HCT116 (cell line): ENCODE measurements around the gene MAP2K5. TPM values are rescaled to one million over a fixed set of nuclear protein-coding genes. Genes with fewer than 3 reads are reported as not detected.

Experiments used
- ATAC-seq: fragments of 200-7000 bp; cut with Tn5 transposase; 2 replicates; pipeline ENCODE4 v1.9.1; 2020; ENCODE audit warnings: mild to moderate bottlenecking, moderate library complexity
- BruUV-seq: library from RNA; stranded (reverse); fragments of 400-500 nt; replicated peaks from 2 replicates; lab custom pipeline; 2021; lab: Mats Ljungman, UMichigan
- CTCF ChIA-PET: fragments of 300-600 bp; sonication (Branson Sonifier 250); formaldehyde crosslinking; loops from one replicate; lab custom pipeline; 2021; ENCODE audit warnings: antibody characterized with exemption; lab: Charles Lee
- POLR2A ChIA-PET: fragments of 300-600, 350-600 bp; sonication (Branson Sonifier 250); formaldehyde crosslinking; loops from one replicate; lab custom pipeline; 2021; ENCODE audit warnings: antibody characterized with exemption; lab: Charles Lee
- RAD21 ChIA-PET, 2 experiments: fragments of 300-600 bp; sonication (Branson Sonifier 250); formaldehyde crosslinking; loops; one replicate each; lab custom pipeline; 2023; ENCODE audit warnings: low total read pairs in 2 of 2; ENCODE audit not compliant: uncharacterized antibody in 2 of 2, unreplicated experiment in 2 of 2, low non-redundant PET in 1 of 2; lab: Charles Lee
- DNase-seq: peaks from one replicate; pipeline ENCODE4 v3.0.0-alpha.2; 2010; ENCODE audit warnings: low read depth, low spot score
- H2AFZ ChIP-seq: fragments of 200-600 bp; shearing (Covaris generic), sonication (generic); 2 replicates; pipeline ENCODE4 v1.6.1; 2017; ENCODE audit warnings: low read depth, mixed run types, mixed read lengths, antibody characterized with exemption, low read length; ENCODE audit not compliant: poor library complexity, severe bottlenecking
- H3K27ac ChIP-seq: 2 replicates; pipeline ENCODE4 v1.5.1; 2012; ENCODE audit warnings: low read depth, low read length
- H3K27me3 ChIP-seq: fragments of 200-600 bp; sonication (generic); 2 replicates; pipeline ENCODE4 v1.6.1; 2016; ENCODE audit warnings: mixed run types, low read length, mixed read lengths; ENCODE audit not compliant: insufficient read depth
- H3K36me3 ChIP-seq, 2 experiments: fragments of 200-500 bp in 1 of 2; fragments of 200-600 bp in 1 of 2; sonication (Bioruptor generic) in 1 of 2; sonication (generic) in 1 of 2; 2 replicates each; pipeline versions ENCODE4 v1.5.1 to v1.6.1; 2014 to 2016; ENCODE audit warnings: low read length in 2 of 2, inconsistent platforms in 1 of 2, mixed read lengths in 1 of 2, mixed run types in 1 of 2; ENCODE audit not compliant: insufficient read depth in 2 of 2, control insufficient read depth in 1 of 2
- H3K4me1 ChIP-seq, 2 experiments: fragments of 200-600 bp in 1 of 2; sonication (generic) in 1 of 2; 2 replicates each; pipeline versions ENCODE4 v1.5.1 to v1.6.1; 2012 to 2017; ENCODE audit warnings: low read length in 2 of 2, inconsistent platforms in 1 of 2, mild to moderate bottlenecking in 1 of 2, mixed read lengths in 1 of 2, mixed run types in 1 of 2, moderate library complexity in 1 of 2; ENCODE audit not compliant: insufficient read depth in 2 of 2, control insufficient read depth in 1 of 2
- H3K4me2 ChIP-seq: fragments of 200-600 bp; sonication (generic); 2 replicates; pipeline ENCODE4 v1.6.1; 2017; ENCODE audit warnings: mixed run types, low read length, mixed read lengths
- H3K4me3 ChIP-seq, 2 experiments: fragments of 200-600 bp in 1 of 2; sonication (generic) in 1 of 2; replicated peaks in 1 of 2; 2 replicates each; pipeline ENCODE4 v1.5.1; 2011 to 2016; ENCODE audit warnings: low read length in 2 of 2, control low read depth in 1 of 2, low read depth in 1 of 2, mild to moderate bottlenecking in 1 of 2, mixed read lengths in 1 of 2, mixed run types in 1 of 2
- H3K79me2 ChIP-seq: fragments of 200-600 bp; sonication (generic); 2 replicates; pipeline ENCODE4 v1.6.1; 2017; ENCODE audit warnings: mild to moderate bottlenecking, mixed run types, low read length, moderate library complexity, mixed read lengths; ENCODE audit not compliant: insufficient read depth
- H3K9ac ChIP-seq: fragments of 200-600 bp; sonication (generic); 2 replicates; pipeline ENCODE4 v1.6.1; 2016; ENCODE audit warnings: low read length, mixed read lengths
- H3K9me2 ChIP-seq: fragments of 200-600 bp; sonication (generic), shearing (Covaris generic); 2 replicates; pipeline ENCODE4 v1.6.1; 2017; ENCODE audit warnings: mixed run types, mild to moderate bottlenecking, moderate library complexity; ENCODE audit not compliant: insufficient read depth
- H3K9me3 ChIP-seq, 2 experiments: fragments of 200-500 bp in 1 of 2; fragments of 200-600 bp in 1 of 2; sonication (Bioruptor generic) in 1 of 2; sonication (generic) in 1 of 2; 2 replicates each; pipeline ENCODE4 v1.6.1; 2014 to 2017; ENCODE audit warnings: low read length in 2 of 2, mixed read lengths in 2 of 2, inconsistent platforms in 1 of 2, low read depth in 1 of 2, mild to moderate bottlenecking in 1 of 2, mixed run types in 1 of 2, moderate library complexity in 1 of 2; ENCODE audit not compliant: control insufficient read depth in 1 of 2, insufficient read depth in 1 of 2
- H4K20me1 ChIP-seq: fragments of 200-600 bp; sonication (generic), shearing (Covaris generic); 2 replicates; pipeline ENCODE4 v1.6.1; 2017; ENCODE audit warnings: mixed run types, mild to moderate bottlenecking, moderate library complexity; ENCODE audit not compliant: insufficient read depth
- CEBPB ChIP-seq: IDR thresholded peaks from 2 replicates; pipeline ENCODE4 v1.6.1; 2012; ENCODE audit warnings: low read depth
- EGR1 ChIP-seq: IDR thresholded peaks from 2 replicates; pipeline ENCODE4 v1.6.1; 2012; ENCODE audit warnings: low read depth
- ELF1 ChIP-seq: IDR thresholded peaks from 2 replicates; pipeline ENCODE4 v1.6.1; 2012; ENCODE audit warnings: low read depth, borderline replicate concordance
- EZH2 ChIP-seq: fragments of 200-600 bp; sonication (generic); IDR thresholded peaks from 2 replicates; pipeline ENCODE4 v1.6.1; 2017; ENCODE audit warnings: antibody characterized with exemption, mixed run types
- EZH2phosphoT487 ChIP-seq: fragments of 200-600 bp; IDR thresholded peaks from 2 replicates; pipeline ENCODE4 v1.6.1; 2018; ENCODE audit warnings: antibody characterized with exemption, borderline replicate concordance
- FOSL1 ChIP-seq: IDR thresholded peaks from 2 replicates; pipeline ENCODE4 v1.6.1; 2012; ENCODE audit warnings: low read depth
- JUND ChIP-seq: IDR thresholded peaks from 2 replicates; pipeline ENCODE4 v1.6.1; 2012
- POLR2A ChIP-seq: IDR thresholded peaks from 2 replicates; pipeline ENCODE4 v1.7.0; 2011; ENCODE audit warnings: borderline replicate concordance; ENCODE audit not compliant: insufficient read depth, insufficient read length; ENCODE audit errors: extremely low read depth
- POLR2AphosphoS5 ChIP-seq: IDR thresholded peaks from 2 replicates; pipeline ENCODE4 v1.6.1; 2011; ENCODE audit warnings: mild to moderate bottlenecking, low read depth, low read length, moderate library complexity
- SIN3A ChIP-seq: IDR thresholded peaks from 2 replicates; pipeline ENCODE4 v1.6.1; 2012; ENCODE audit warnings: low read depth
- SP1 ChIP-seq: IDR thresholded peaks from 2 replicates; pipeline ENCODE4 v1.6.1; 2012; ENCODE audit warnings: low read depth
- TCF7L2 ChIP-seq: IDR thresholded peaks from 2 replicates; pipeline ENCODE4 v1.7.0; 2011; ENCODE audit warnings: borderline replicate concordance, inconsistent platforms; ENCODE audit not compliant: insufficient read depth, insufficient read length; ENCODE audit errors: extremely low read depth
- YY1 ChIP-seq: IDR thresholded peaks from 2 replicates; pipeline ENCODE4 v1.6.1; 2011; ENCODE audit warnings: low read length, low read depth, moderate library complexity, mild to moderate bottlenecking; ENCODE audit not compliant: insufficient replicate concordance; ENCODE audit errors: extremely low read depth
- intact Hi-C: fragments of 100-400 bp; cut with micrococcal nuclease; formaldehyde crosslinking; loops from 2 replicates; pipeline ENCODE4 v1.10.0; 2022
- total RNA-seq: library from RNA; stranded (reverse); gene quantifications from one replicate; pipeline ENCODE4 v1.2.1, GENCODE V29; 2021; ENCODE audit not compliant: unreplicated experiment
- TF ChIP-seq, protein P1 (sequence below): IDR thresholded peaks from 2 replicates; pipeline ENCODE4 v1.6.1; 2011; ENCODE audit warnings: mild to moderate bottlenecking, low read length, moderate library complexity; ENCODE audit not compliant: insufficient replicate concordance; ENCODE audit errors: extremely low read depth
- TF ChIP-seq, protein P2 (sequence below): IDR thresholded peaks from 2 replicates; pipeline ENCODE4 v1.6.1; 2012
- TF ChIP-seq, protein P3 (sequence below): IDR thresholded peaks from 2 replicates; pipeline ENCODE4 v1.6.1; 2012
- TF ChIP-seq, protein P4 (sequence below), 3 experiments: fragments of 200-600 bp in 1 of 3; sonication (generic) in 1 of 3; IDR thresholded peaks in 2 of 3; conservative IDR thresholded peaks in 1 of 3; 2 replicates each; pipeline ENCODE4 v1.5.1; 2012 to 2017; ENCODE audit warnings: low read depth in 2 of 3, low read length in 2 of 3, antibody characterized with exemption in 1 of 3, borderline replicate concordance in 1 of 3, control low read depth in 1 of 3, mild to moderate bottlenecking in 1 of 3, mixed read lengths in 1 of 3, mixed run types in 1 of 3, moderate library complexity in 1 of 3; ENCODE audit not compliant: insufficient read depth in 1 of 3

Gene MAP2K5
- total RNA-seq, 1 experiment from 2014 or later, result 15.6 TPM

DNA sequence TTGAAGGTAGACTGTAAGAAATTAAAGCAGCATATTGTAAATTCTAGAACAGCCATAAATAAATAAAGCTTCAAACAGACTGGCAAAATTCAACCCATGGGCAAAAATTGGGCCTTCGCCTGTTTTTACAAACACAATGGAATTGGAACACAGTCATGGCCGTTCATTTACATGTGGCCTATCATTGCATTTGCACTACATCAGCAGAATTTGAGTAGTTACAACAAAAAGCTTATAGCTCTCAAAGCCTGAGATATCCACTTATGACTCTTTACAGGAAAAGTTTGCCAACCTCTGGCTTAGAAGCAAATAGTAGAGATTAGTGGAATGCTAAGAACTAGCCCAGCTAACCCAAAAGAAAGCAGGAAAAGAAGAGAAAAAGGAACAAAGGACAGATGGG, 143.2 kb downstream of the MAP2K5 start:
- ChIA-PET RAD21 (no interaction called here), CTCF (no interaction called here), POLR2A (no interaction called here)
- intact Hi-C loops, result no loop called here
- H3K9me2 ChIP-seq, result no peaks in the 10 kb centered on the region
- no peak overlapping the region for H3K9ac ChIP-seq
- H3K9me3 ChIP-seq, result peaks cover 14 to 18% of the 10 kb centered on the region in 2 experiments; a peak in 1 of 4 replicates
- no peak for TF ChIP-seq EZH2
- TF ChIP-seq SP1, result no peak
- TF ChIP-seq, protein P1, sequence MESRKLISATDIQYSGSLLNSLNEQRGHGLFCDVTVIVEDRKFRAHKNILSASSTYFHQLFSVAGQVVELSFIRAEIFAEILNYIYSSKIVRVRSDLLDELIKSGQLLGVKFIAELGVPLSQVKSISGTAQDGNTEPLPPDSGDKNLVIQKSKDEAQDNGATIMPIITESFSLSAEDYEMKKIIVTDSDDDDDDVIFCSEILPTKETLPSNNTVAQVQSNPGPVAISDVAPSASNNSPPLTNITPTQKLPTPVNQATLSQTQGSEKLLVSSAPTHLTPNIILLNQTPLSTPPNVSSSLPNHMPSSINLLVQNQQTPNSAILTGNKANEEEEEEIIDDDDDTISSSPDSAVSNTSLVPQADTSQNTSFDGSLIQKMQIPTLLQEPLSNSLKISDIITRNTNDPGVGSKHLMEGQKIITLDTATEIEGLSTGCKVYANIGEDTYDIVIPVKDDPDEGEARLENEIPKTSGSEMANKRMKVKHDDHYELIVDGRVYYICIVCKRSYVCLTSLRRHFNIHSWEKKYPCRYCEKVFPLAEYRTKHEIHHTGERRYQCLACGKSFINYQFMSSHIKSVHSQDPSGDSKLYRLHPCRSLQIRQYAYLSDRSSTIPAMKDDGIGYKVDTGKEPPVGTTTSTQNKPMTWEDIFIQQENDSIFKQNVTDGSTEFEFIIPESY, result no peak
- TF ChIP-seq, protein P2, sequence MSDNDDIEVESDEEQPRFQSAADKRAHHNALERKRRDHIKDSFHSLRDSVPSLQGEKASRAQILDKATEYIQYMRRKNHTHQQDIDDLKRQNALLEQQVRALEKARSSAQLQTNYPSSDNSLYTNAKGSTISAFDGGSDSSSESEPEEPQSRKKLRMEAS, result no peak
- TF ChIP-seq TCF7L2, result no peak
- TF ChIP-seq FOSL1, result no peak
- TF ChIP-seq CEBPB, result no peak
- no peak for TF ChIP-seq EGR1
- TF ChIP-seq, protein P3, sequence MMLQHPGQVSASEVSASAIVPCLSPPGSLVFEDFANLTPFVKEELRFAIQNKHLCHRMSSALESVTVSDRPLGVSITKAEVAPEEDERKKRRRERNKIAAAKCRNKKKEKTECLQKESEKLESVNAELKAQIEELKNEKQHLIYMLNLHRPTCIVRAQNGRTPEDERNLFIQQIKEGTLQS, result no peak
- no peak for TF ChIP-seq YY1
- TF ChIP-seq SIN3A, result no peak
- TF ChIP-seq POLR2A, result no peak
- no peak for TF ChIP-seq JUND
- TF ChIP-seq POLR2AphosphoS5, result no peak
- no peak for TF ChIP-seq ELF1
- TF ChIP-seq EZH2phosphoT487, result no peak
- TF ChIP-seq, protein P4, sequence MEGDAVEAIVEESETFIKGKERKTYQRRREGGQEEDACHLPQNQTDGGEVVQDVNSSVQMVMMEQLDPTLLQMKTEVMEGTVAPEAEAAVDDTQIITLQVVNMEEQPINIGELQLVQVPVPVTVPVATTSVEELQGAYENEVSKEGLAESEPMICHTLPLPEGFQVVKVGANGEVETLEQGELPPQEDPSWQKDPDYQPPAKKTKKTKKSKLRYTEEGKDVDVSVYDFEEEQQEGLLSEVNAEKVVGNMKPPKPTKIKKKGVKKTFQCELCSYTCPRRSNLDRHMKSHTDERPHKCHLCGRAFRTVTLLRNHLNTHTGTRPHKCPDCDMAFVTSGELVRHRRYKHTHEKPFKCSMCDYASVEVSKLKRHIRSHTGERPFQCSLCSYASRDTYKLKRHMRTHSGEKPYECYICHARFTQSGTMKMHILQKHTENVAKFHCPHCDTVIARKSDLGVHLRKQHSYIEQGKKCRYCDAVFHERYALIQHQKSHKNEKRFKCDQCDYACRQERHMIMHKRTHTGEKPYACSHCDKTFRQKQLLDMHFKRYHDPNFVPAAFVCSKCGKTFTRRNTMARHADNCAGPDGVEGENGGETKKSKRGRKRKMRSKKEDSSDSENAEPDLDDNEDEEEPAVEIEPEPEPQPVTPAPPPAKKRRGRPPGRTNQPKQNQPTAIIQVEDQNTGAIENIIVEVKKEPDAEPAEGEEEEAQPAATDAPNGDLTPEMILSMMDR (IDR thresholded peaks at IDR 0.05 in 2 of 3, conservative IDR thresholded peaks at IDR 0.05 in 1 of 3; ENCODE audit: borderline replicate concordance in 1 of 3, insufficient read depth in 1 of 3, low read depth in 2 of 3, low read length in 2 of 3), result no peak
- H3K36me3 ChIP-seq, result no peaks in the 10 kb centered on the region
- H3K79me2 ChIP-seq, result no peaks in the 10 kb centered on the region
- DNase-seq (no peak), ATAC-seq (no peak)
- H3K4me2 ChIP-seq, result no peak overlapping the region
- H2AFZ ChIP-seq, result no peak overlapping the region
- no peaks in the 10 kb centered on the region for H3K27me3 ChIP-seq
- no peak overlapping the region for H3K4me3 ChIP-seq
- no TSS peak for BruUV-seq
- no peak overlapping the region for H3K27ac ChIP-seq
- H4K20me1 ChIP-seq, result no peaks in the 10 kb centered on the region
- peaks cover 0 to under 1% of the 10 kb centered on the region in 2 experiments; a peak in 1 of 4 replicates for H3K4me1 ChIP-seq
